ENCODE data around the gene DNAJC22. TPM values are rescaled to one million over a fixed set of nuclear protein-coding genes. Genes with fewer than 3 reads are reported as not detected.
A peak's percentile ranks its signal among the peaks of the same experiment; 100 is the strongest.

Gene DNAJC22
- total and polyA plus RNA-seq, 2 of the 13 experiments (the other 11 are each of a cell fraction or from before 2014, with no cell fraction given) = 25.2 to 31.7 TPM

DNA sequence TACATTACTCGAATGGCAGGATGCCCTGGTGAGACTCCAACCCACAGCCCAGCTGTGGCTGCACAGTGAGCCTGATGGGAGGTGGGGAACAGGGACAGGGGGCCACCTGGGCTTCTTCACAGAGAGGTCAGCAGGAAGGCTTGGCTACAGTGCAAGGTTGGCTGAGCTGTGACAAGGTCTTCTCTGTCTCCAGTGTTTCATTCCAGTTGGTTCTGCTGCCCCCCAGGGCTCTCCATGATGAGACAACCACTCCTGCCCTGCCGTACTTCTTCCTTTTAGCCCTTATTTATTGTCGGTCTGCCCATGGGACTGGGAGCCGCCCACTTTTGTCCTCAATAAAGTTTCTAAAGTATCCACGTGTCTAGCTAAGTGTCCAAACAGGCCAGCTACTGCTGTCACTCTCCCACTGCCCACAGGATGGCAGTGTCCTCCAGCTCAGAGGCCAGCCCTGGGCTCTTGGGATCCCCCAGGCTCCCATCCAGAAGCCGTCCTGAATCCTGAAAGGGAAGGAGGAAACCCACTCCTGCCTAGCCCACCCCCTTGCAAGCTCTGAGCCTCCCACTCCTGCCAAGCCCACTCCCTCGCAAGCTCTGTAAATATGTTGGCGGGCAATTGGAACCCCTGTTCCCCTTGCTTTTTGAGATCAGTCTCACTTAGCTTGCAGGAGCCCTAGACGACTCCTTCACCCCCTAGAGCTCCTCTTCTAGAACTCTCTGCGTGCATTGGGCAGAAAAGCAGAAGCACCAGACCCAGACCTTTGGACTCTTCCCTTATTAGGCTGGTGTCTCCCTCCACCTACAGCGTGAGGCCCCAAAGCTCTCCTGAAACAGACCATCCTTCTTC is 15.1 kb upstream of the DNAJC22 start (continued):
- TF ChIP-seq, protein P1, sequence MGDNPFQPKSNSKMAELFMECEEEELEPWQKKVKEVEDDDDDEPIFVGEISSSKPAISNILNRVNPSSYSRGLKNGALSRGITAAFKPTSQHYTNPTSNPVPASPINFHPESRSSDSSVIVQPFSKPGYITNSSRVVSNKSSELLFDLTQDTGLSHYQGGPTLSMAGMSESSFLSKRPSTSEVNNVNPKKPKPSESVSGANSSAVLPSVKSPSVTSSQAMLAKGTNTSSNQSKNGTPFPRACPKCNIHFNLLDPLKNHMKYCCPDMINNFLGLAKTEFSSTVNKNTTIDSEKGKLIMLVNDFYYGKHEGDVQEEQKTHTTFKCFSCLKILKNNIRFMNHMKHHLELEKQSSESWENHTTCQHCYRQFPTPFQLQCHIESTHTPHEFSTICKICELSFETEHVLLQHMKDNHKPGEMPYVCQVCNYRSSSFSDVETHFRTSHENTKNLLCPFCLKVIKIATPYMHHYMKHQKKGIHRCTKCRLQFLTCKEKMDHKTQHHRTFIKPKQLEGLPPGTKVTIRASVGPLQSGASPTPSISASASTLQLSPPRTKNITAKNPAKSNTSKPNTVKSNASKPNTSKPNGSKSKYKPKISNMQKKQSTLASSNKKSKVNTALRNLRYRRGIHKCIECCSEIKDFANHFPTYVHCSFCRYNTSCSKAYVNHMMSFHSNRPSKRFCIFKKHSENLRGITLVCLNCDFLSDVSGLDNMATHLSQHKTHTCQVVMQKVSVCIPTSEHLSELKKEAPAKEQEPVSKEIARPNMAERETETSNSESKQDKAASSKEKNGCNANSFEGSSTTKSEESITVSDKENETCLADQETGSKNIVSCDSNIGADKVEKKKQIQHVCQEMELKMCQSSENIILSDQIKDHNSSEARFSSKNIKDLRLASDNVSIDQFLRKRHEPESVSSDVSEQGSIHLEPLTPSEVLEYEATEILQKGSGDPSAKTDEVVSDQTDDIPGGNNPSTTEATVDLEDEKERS (CRISPR knock-in tag; IDR thresholded peaks at IDR 0.05) = no peak
- TF ChIP-seq FOSL2 (CRISPR knock-in tag; IDR thresholded peaks at IDR 0.05) (0 out of 2 replicates have a peak, but pooled peaks have one; percentile 21), GATAD2A (CRISPR knock-in tag; IDR thresholded peaks at IDR 0.05) (0 out of 2 replicates have a peak, but pooled peaks have one; percentile 19), THAP11 (CRISPR knock-in tag; IDR thresholded peaks at IDR 0.05) (no peak), CBX5 (CRISPR knock-in tag; IDR thresholded peaks at IDR 0.05; ENCODE audit: borderline replicate concordance) (no peak), MAX (IDR thresholded peaks at IDR 0.05) (peak; percentile 52), SYNCRIP (IDR thresholded peaks at IDR 0.05; ENCODE audit: insufficient read depth, low read depth, low read length) (no peak), ZNF672 (CRISPR knock-in tag; IDR thresholded peaks at IDR 0.05) (no peak), ZNF234 (CRISPR knock-in tag; conservative IDR thresholded peaks at IDR 0.05) (no peak), MBD4 (IDR thresholded peaks at IDR 0.05; ENCODE audit: borderline replicate concordance, low read length) (no peak), MBNL3 (CRISPR knock-in tag; conservative IDR thresholded peaks at IDR 0.05) (no peak), SAP130 (CRISPR knock-in tag; IDR thresholded peaks at IDR 0.05; ENCODE audit: low read depth) (peak; percentile 33; the same call in 1 of the 2 replicates), ZNF772 (CRISPR knock-in tag; IDR thresholded peaks at IDR 0.05) (0 out of 2 replicates have a peak, but pooled peaks have one; percentile 15), ZFP1 (CRISPR knock-in tag; IDR thresholded peaks at IDR 0.05) (no peak), ELF3 (CRISPR knock-in tag; IDR thresholded peaks at IDR 0.05) (no peak), MAFF (IDR thresholded peaks at IDR 0.05; ENCODE audit: low read depth, low read length) (no peak), NBN (conservative IDR thresholded peaks at IDR 0.05) (no peak)
- TF ChIP-seq, protein P2, sequence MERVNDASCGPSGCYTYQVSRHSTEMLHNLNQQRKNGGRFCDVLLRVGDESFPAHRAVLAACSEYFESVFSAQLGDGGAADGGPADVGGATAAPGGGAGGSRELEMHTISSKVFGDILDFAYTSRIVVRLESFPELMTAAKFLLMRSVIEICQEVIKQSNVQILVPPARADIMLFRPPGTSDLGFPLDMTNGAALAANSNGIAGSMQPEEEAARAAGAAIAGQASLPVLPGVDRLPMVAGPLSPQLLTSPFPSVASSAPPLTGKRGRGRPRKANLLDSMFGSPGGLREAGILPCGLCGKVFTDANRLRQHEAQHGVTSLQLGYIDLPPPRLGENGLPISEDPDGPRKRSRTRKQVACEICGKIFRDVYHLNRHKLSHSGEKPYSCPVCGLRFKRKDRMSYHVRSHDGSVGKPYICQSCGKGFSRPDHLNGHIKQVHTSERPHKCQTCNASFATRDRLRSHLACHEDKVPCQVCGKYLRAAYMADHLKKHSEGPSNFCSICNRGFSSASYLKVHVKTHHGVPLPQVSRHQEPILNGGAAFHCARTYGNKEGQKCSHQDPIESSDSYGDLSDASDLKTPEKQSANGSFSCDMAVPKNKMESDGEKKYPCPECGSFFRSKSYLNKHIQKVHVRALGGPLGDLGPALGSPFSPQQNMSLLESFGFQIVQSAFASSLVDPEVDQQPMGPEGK (CRISPR knock-in tag; IDR thresholded peaks at IDR 0.05) = no peak
- TF ChIP-seq, protein P3, sequence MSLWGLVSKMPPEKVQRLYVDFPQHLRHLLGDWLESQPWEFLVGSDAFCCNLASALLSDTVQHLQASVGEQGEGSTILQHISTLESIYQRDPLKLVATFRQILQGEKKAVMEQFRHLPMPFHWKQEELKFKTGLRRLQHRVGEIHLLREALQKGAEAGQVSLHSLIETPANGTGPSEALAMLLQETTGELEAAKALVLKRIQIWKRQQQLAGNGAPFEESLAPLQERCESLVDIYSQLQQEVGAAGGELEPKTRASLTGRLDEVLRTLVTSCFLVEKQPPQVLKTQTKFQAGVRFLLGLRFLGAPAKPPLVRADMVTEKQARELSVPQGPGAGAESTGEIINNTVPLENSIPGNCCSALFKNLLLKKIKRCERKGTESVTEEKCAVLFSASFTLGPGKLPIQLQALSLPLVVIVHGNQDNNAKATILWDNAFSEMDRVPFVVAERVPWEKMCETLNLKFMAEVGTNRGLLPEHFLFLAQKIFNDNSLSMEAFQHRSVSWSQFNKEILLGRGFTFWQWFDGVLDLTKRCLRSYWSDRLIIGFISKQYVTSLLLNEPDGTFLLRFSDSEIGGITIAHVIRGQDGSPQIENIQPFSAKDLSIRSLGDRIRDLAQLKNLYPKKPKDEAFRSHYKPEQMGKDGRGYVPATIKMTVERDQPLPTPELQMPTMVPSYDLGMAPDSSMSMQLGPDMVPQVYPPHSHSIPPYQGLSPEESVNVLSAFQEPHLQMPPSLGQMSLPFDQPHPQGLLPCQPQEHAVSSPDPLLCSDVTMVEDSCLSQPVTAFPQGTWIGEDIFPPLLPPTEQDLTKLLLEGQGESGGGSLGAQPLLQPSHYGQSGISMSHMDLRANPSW (CRISPR knock-in tag; IDR thresholded peaks at IDR 0.05; ENCODE audit: borderline replicate concordance) = no peak
- TF ChIP-seq, protein P4, sequence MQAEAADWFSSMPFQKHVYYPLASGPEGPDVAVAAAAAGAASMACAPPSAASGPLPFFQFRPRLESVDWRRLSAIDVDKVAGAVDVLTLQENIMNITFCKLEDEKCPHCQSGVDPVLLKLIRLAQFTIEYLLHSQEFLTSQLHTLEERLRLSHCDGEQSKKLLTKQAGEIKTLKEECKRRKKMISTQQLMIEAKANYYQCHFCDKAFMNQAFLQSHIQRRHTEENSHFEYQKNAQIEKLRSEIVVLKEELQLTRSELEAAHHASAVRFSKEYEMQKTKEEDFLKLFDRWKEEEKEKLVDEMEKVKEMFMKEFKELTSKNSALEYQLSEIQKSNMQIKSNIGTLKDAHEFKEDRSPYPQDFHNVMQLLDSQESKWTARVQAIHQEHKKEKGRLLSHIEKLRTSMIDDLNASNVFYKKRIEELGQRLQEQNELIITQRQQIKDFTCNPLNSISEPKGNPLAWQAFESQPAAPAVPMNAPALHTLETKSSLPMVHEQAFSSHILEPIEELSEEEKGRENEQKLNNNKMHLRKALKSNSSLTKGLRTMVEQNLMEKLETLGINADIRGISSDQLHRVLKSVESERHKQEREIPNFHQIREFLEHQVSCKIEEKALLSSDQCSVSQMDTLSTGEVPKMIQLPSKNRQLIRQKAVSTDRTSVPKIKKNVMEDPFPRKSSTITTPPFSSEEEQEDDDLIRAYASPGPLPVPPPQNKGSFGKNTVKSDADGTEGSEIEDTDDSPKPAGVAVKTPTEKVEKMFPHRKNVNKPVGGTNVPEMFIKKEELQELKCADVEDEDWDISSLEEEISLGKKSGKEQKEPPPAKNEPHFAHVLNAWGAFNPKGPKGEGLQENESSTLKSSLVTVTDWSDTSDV (CRISPR knock-in tag; IDR thresholded peaks at IDR 0.05) = no peak
